K562 (cell line): Measurements from ENCODE around the gene RNF212B. TPM values are rescaled to one million over a fixed set of nuclear protein-coding genes. Genes with fewer than 3 reads are reported as not detected.
A peak's percentile ranks its signal among the peaks of the same experiment; 100 is the strongest.

Experiments
- ASH1L ChIP-seq: fragments of 450-650 bp; IDR thresholded peaks from 2 replicates; pipeline ENCODE4 v1.6.1; 2018; ENCODE audit warnings: borderline replicate concordance, mild to moderate bottlenecking, low read depth; ENCODE audit not compliant: partially characterized antibody
- CHAMP1 ChIP-seq: fragments of 450-650 bp; IDR thresholded peaks from 2 replicates; pipeline ENCODE4 v1.6.1; 2016; ENCODE audit warnings: mild to moderate bottlenecking
- CHD1 ChIP-seq: fragments of 200-600 bp; sonication (generic); IDR thresholded peaks from one replicate; pipeline ENCODE4 v1.6.1; 2012; ENCODE audit warnings: mild to moderate bottlenecking, moderate library complexity, low read length, inconsistent platforms
- CTBP1 ChIP-seq: fragments of 450-650 bp; IDR thresholded peaks from 2 replicates; pipeline ENCODE4 v1.6.1; 2016; ENCODE audit warnings: borderline replicate concordance
- HMGXB4 ChIP-seq: sonication (generic); formaldehyde crosslinking; IDR thresholded peaks from 2 replicates; pipeline ENCODE4 v1.8.1; 2023; ENCODE audit warnings: mild to moderate bottlenecking, missing genetic modification reagents
- MIER1 ChIP-seq: fragments of 450-650 bp; IDR thresholded peaks from 2 replicates; pipeline ENCODE4 v1.6.1; 2016; ENCODE audit warnings: antibody characterized with exemption, mild to moderate bottlenecking, low read depth
- NFYB ChIP-seq: IDR thresholded peaks from 2 replicates; pipeline ENCODE4 v1.6.1; 2011; ENCODE audit warnings: mild to moderate bottlenecking, moderate library complexity; ENCODE audit not compliant: insufficient read length; ENCODE audit errors: extremely low read depth
- PCBP1 ChIP-seq: fragments of 200-400 bp; formaldehyde crosslinking; IDR thresholded peaks from 2 replicates; pipeline ENCODE4 v1.6.1; 2018; ENCODE audit warnings: mild to moderate bottlenecking, low read depth, low read length; ENCODE audit not compliant: poor library complexity, severe bottlenecking
- PHB2 ChIP-seq: fragments of 450-650 bp; IDR thresholded peaks from 2 replicates; pipeline ENCODE4 v1.6.1; 2017; ENCODE audit warnings: low read depth
- RUNX1 ChIP-seq: sonication (generic); IDR thresholded peaks from 2 replicates; pipeline ENCODE4 v1.6.1; 2016; ENCODE audit warnings: antibody characterized with exemption, low read depth
- SFPQ ChIP-seq: fragments of 200-400 bp; formaldehyde crosslinking; IDR thresholded peaks from 2 replicates; pipeline ENCODE4 v1.6.1; 2017; ENCODE audit warnings: mild to moderate bottlenecking, low read depth, low read length, moderate library complexity
- SP2 ChIP-seq: IDR thresholded peaks from 2 replicates; pipeline ENCODE4 v1.6.1; 2011; ENCODE audit warnings: mild to moderate bottlenecking, low read depth, low read length, moderate library complexity; ENCODE audit not compliant: poor library complexity, severe bottlenecking; ENCODE audit errors: extremely low read depth
- TCF3 ChIP-seq: sonication (generic); formaldehyde crosslinking; IDR thresholded peaks from 2 replicates; pipeline ENCODE4 v1.4.0; 2020; ENCODE audit warnings: mild to moderate bottlenecking, missing genetic modification reagents
- ZKSCAN8 ChIP-seq: fragments of 200-800 bp; sonication (Bioruptor generic); IDR thresholded peaks from 2 replicates; pipeline ENCODE4 v1.6.1; 2016; ENCODE audit warnings: missing genetic modification characterization, missing compliant biosample characterization
- ZNF175 ChIP-seq: fragments of 200-800 bp; sonication (Bioruptor generic); IDR thresholded peaks from 2 replicates; pipeline ENCODE4 v1.6.1; 2016; ENCODE audit warnings: low read depth, mild to moderate bottlenecking, missing genetic modification characterization, missing compliant biosample characterization
- ZNF347 ChIP-seq: fragments of 450-650 bp; formaldehyde crosslinking; IDR thresholded peaks from 2 replicates; pipeline ENCODE4 v1.4.0; 2020; ENCODE audit warnings: low read depth, mild to moderate bottlenecking, moderate library complexity
- ZNF589 ChIP-seq: fragments of 200-800 bp; sonication (Bioruptor generic); IDR thresholded peaks from 2 replicates; pipeline ENCODE4 v1.6.1; 2016; ENCODE audit warnings: low read depth, missing genetic modification characterization, missing compliant biosample characterization
- ZNF639 ChIP-seq, 2 experiments: fragments of 200-800 bp in 1 of 2; sonication (Bioruptor generic) in 1 of 2; sonication (generic) in 1 of 2; formaldehyde crosslinking in 1 of 2; IDR thresholded peaks in 1 of 2; conservative IDR thresholded peaks in 1 of 2; 2 replicates each; pipeline versions ENCODE4 v1.5.0 to v1.6.1; 2016 to 2020; ENCODE audit warnings: missing compliant biosample characterization in 1 of 2, missing genetic modification characterization in 1 of 2, missing genetic modification reagents in 1 of 2
- polyA plus RNA-seq, 8 experiments: library from polyadenylated mRNA; depleted of rRNA in 4 of 8; stranded (reverse) in 5 of 8; unstranded in 3 of 8; fragments of >200 nt; fragmentation: Nextera tagmentation in 2 of 8; fragmentation: Illumina TruSeq in 1 of 8; extraction: Ambion mirVana in 2 of 8; extraction: Trizol in 1 of 8; gene quantifications; 2 replicates each; pipeline versions ENCODE4 v1.2.1 to v1.2.3, GENCODE V29; 2011 to 2014; ENCODE audit warnings: inconsistent platforms in 1 of 8, missing spikeins in 1 of 8
- total RNA-seq, 7 experiments: library from RNA; depleted of rRNA in 6 of 7; stranded (reverse); fragments of >200 nt in 6 of 7; fragmentation: Illumina TruSeq in 2 of 7; extraction: Trizol in 2 of 7; gene quantifications; 2 replicates each; pipeline versions ENCODE4 v1.2.1 to v1.2.3, GENCODE V29; 2011 to 2021; ENCODE audit warnings: low replicate concordance in 1 of 7

RNF212B gene
- total and polyA plus RNA-seq, 9 of the 15 experiments (the other 6 are each of a cell fraction or from before 2014, with no cell fraction given) = 0.15 to 0.43 (median 0.27) TPM; not detected in 3

- no peak for TF ChIP-seq ZKSCAN8 (CRISPR knock-in tag)
- no peak for TF ChIP-seq SFPQ
- no peak for TF ChIP-seq CHAMP1
- TF ChIP-seq ZNF589 (CRISPR knock-in tag) = no peak
- TF ChIP-seq PCBP1 = no peak
- TF ChIP-seq PHB2 = no peak
- no peak for TF ChIP-seq RUNX1
- TF ChIP-seq TCF3 (CRISPR knock-in tag) = no peak
- TF ChIP-seq SP2 = peak; percentile 3
- TF ChIP-seq HMGXB4 (CRISPR knock-in tag) = no peak
- no peak for TF ChIP-seq MIER1
- TF ChIP-seq NFYB = no peak
- no peak for TF ChIP-seq CHD1
- no peak for TF ChIP-seq ASH1L
- no peak for TF ChIP-seq CTBP1
- TF ChIP-seq ZNF347 (CRISPR knock-in tag) = no peak
- no peak for TF ChIP-seq ZNF175 (CRISPR knock-in tag)
- peak in 1 of 2 experiments; percentile 87; a peak in 2 of 4 replicates for TF ChIP-seq ZNF639 (CRISPR knock-in tag; conservative IDR thresholded peaks at IDR 0.05 in 1 of 2, IDR thresholded peaks at IDR 0.05 in 1 of 2)
Measured at GRCh38 chr14:23321572-23322547, 84.1 kb downstream of the RNF212B start (continued).
